DMS79 (cell line): ENCODE data around the gene ETV7.
"Not testable (repeated sequence)": the region's sequence is repeated elsewhere in the genome, so short reads cannot be mapped to it uniquely, and the experiment has no call there.

Experiments
- DNase-seq: peaks from one replicate; lab custom pipeline; 2025; lab: John Stamatoyannopoulos, UW

Gene ETV7

DNA sequence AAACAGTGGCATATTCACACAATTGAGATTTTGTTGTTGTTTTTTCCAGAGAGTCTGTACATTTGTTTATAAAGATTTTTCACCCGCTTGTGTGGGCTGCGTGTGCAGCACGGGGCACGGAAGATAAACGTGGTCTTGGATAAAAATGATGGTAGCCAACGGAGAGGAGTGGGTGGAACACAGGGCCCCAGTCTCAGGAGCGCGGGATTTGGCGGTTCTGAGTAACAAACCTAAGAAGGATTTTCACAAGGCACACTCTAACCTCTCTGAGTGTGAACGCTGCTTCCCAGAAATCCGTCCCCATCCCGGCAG, 47.2 kb downstream of the ETV7 start:
- no peak for DNase-seq

DNA sequence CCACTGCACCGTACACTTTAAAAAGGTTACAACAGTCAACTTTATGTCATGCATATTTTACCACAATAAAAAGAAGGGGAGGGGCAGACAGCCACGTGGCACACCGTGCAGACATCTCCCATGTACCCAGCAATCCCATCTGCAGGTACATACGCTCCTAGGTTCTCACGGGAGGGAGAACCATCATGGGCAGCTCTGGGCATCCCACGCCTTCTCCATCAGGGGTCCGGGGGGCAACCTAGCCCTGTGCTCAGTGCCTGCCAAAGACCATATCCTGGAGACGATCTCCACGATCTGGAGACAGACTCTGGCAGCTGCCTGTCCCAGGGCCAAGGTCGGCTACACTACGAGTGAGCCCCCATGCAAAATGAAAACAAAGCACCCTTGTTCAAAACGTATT, 48.3 kb downstream of the ETV7 start:
- DNase-seq: no peak

DNA sequence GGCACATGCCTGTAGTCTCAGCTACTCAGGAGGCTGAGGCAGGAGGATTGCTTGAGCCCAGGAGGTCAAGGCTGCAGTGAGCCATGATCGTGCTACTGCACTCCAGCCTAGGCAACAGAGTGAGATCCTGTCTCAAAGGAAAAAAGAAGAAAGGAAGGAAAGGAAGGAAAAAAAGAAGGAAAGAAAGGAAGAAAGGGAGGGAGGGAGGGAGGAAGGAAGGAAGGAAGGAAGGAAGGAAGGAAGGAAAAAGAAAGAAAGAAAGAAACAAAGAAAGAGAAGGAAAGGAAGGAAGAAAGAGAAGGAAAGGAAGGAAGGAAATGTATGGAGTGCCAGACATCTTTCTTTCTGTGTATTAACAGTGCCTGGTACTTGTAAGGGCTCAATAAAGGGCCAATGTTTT, 49.2 kb downstream of the ETV7 start:
- not testable (repeated sequence) for DNase-seq

DNA sequence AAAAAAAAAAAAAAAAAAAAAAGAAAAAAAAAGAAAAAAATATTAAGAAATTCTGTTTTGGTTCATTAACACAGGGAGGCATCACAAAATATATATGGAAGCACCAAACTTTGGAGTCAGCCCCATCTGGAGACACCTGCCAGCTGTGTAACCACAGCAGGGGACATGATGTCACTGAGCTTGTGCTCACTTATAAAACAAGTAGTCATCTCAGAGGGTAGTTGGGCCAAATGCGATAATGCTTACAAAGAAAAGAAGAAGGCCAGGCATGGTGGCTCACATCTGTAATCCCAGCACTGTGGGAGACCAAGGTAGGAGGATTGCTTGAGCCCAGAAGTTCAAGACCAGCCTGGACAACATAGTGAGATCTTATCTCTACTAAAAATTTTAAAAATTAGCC, 49.7 kb downstream of the ETV7 start:
- no peak for DNase-seq

DNA sequence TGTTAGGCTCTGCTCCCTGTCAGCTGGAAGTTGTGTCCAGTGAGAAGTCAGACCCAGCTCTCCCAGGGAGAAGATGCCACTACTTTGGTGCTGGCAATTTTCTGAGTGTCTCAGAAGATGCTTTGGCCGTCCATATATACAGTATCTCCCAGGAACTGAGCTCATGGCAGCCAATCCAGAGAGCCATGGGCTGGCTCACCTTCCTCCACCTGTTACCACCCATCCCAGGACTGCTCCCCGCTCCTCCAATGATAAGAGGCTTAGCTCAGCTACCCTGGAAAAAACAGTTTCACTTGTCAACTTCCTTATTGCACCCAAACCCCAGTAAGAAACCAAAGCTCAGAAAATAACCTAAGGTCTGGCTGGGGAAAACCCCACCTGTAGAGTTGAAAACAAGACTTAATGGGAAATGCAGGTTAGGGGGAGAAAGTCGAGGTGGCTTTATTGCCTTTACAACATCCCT, 50.7 kb downstream of the ETV7 start, which contains the start of gene BNIP5:
Gene BNIP5 (minus strand): TSS at position 110 of the 463 bp plus-strand sequence. CDS start 6,198 bp downstream, outside the sequence.
- no peak for DNase-seq

DNA sequence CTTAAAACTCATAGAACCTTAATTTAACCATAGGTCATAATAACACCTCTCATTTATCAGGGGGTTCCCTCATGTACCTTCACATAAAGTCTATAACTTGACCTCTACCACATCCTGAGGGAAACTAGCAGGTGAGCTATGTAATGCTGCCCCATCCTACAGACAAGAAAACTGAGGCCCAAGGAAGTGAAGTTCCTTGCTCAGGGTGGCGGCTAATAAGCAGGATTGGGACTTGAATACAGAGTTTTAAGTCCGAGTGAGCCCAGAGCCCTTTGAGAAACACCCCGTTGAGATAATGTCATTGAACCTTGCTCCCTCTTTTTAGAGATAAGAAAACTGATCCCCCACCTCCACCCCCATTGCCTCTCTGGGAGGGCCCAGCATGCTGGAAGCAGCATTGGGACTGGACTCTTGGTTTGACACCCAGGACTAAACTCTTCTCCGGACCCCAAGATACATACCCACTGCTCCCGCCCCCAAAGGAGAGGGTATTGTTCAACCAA, 51.2 kb downstream of the ETV7 start:
- DNase-seq: no peak

DNA sequence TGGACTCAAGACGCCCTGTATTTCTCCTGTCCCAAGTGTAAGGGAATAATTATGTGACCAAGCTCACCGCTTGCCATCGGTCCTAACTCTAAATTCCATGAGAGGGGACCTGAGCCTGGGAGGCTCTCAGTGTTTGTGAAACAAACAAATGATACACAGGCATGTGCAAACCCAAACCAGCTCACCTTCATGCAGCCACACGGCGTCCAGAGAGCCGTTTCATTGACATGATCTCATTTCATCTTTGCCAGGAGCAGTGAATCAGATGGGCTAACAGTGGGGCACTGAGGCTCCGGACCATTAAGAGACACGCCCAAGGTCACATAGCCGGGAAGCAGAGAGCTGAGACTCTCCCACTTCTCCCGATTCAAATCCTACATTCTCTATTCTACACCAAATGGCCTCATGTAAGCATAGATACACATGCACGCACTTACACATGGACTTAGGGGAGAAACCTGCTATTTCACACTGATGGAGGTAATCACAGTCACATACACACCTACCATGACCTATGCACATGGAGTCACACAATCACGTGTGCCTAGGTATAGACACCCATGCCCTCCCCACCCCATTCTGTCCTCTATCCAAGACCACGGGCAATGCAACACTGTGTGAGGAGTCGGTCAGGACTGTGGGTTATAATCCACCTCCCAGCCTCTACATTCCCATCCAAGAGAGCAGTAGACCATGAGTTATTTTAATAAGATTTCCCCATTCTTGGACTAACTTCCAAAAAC, 51.8 kb downstream of the ETV7 start:
- DNase-seq: no peak

DNA sequence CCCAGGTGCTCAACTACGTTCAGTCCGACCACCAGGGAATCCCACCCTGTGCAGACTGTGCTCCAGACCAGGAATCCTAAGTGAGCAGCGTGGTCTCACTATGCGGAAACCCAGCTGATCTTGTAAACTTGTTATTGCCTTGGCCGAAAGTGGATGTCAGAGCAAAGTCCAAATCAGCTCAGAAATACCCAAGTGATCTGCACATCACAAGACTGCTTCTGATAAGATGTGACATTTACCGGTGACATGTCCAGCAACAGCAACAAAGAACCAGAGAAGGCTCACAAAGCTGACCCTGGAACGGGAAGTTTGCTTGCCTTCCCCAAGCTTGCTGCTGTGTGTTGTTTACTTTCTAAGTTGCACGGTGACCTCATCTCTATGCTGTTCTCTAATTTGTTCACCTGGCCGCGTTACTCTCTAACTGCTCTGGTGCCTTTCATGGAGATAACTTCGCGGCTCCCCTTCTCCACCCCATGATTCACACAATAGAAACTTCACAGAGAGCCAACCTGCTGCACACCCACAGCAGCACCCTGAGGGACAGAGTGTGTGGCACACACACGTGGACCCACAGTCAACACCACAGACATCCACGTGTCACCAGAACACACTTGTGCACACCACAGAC, 52.5 kb downstream of the ETV7 start:
- DNase-seq: no peak

DNA sequence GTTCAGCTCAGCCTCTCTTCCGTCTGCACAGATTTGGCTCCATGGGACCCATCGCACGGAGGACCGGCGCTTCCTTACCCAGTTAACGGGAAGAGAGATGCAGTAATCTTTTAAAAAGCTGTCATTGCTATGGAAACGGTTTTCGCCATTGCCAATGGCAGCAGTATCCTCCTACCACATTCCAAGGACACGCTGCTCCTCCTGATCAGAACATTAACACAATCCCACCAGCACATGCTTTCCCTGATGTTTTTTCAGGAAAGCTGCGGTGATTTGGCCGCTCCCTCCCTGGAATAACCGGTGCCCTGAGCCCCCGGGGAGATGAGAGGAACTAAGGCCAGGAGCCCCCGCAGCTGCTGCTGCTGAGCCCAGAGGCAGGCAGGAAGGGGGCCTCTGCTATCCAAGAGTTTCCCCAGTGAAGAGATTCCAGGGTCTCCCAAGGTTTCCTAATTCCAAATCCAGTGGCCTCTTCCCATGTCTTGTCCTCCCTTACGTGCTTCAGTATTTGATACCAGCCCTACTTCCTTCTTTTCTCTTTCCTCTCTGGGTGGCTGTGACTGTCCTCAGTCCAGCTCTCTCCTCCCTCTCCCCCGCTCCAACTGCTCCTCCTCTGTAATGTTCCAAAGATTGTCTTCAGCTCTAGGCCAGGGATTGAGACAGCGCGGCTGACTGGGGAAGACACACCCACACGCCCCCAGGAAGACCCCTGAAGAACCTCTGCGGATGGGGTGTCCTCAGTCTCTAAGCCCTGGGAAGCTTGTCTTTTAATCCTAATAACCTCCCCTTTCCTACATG, 53.3 kb downstream of the ETV7 start:
- no peak for DNase-seq

DNA sequence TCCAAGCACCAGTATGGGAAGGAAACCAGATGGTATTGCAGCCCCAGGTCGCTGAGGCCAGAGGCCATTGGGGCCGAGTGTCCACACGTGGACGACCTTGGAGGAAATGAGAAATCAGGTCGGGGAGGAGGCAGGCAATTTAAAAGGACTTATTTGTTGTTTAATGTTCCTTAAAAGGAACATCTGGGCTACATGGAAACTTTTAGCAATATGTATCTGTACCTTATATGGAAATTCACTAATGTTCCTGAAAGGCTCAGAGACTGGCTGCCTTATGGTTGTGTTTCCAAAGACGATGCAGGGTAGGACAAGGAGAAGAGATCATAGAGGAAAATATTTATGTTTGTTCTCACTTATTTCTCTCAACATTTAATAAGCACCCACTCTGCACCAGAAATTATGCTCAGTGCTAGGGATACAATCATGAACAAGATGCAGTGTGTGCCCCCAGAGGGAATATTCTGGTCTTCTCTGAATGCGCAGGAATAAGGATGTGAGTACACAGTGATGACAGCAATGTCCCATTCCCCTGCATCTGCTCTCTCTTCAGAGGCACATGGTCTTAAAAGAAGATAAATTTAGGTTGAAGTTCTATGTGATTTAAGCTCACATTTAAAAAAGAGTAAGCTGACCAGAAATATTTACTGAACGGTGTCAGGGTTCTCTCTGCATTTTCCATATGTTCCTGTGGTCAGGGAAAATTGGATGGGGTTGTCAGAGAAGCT, 54.1 kb downstream of the ETV7 start:
- DNase-seq: no peak

DNA sequence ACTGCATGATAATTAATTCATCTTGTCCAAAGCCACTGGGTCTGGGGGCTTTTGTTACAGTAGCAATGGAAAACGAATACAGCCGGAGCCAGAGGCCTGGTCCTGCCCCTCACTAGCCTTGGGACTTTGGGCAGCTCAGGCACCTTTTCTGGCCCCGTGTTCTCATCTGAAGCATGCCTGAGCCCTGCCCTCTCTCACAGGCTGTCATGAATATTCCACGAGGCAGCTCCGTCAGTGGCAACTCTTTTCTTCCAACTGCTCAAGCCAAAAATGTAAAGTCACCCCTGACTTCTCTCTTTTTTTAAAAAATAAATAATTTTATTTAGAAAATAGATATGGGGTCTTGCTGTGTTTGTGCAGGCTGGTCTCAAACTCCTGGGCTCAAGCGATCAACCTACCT, 56.1 kb downstream of the ETV7 start:
- DNase-seq: no peak

DNA sequence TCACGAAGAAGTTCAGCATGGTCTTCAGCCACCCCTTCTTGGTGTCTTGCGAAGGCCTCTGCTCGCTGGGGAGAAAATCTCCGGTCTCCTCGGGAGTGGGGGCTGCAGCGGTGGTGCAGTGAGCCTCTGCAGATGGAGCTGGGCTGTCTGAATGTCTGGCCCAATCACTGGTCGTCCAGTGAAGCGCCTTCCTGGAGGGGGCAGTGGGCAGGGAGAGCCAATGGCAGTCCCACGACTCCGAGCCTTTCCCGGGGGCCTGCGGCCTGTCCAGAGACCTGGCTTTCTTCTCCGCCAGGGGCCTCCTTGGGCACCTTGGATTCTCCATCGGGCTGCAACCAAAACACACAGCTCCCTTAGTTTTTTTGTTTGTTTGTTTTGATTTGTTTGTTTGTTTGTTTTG, 57.1 kb downstream of the ETV7 start:
- DNase-seq: no peak

DNA sequence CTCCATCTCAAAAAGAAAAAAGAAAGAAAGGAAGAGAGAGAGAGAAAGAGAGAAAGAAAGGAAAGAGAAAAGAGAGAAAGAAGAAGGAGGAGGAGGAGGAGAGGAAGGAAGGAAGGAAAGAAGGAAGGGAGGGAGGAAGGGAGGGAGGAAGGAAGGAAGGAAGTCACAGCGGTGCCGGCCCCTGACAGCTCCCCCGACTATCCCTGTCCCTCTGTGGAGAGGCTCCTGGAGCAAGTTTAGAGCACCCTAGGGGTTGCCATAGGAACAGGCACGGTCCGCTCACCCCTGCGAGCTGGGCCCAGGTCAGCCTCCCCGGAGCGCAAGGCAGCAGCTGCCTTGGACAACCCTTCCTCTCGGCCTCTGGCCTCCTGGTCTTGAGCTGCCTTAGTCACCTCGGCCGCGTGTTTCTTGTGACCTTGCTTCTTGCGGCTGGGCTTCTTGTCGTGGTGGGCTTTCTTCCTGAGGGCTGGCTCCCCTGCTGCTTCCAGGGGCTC, 57.6 kb downstream of the ETV7 start:
- DNase-seq: no peak

DNA sequence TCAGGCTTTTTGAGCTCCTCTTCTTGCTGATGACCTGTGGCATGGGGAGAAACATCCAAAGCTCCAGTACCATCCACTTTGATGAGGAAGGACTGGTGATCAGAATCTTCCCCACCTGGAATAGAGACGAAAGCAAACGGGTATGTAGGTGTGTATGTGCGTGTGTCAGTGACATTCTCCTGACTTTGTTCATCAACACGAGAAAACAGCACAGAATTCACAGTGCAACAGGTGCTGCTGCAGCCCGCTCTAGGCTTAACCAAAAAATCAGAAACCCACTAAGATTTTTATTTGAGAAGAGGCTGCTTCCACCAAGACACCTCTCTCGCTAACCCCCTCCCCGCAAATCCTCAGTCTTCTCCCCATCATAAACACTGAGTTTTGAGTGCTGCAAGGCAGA, 58.9 kb downstream of the ETV7 start:
- no peak for DNase-seq

DNA sequence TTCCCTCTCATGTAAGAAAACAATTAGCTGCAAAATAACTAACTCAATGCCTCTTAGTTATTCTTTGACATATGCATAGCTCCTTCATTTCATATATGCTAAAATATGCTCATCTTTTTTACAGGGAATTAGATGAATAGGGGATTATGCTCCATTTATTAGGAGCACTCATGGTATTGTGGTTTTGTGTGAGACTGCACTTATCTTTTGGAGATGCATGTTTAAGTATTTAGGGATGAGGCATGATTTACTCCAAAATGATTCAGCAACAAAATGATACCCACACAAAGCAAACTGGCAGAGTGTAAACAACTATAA, 59.6 kb downstream of the ETV7 start:
- DNase-seq: no peak

DNA sequence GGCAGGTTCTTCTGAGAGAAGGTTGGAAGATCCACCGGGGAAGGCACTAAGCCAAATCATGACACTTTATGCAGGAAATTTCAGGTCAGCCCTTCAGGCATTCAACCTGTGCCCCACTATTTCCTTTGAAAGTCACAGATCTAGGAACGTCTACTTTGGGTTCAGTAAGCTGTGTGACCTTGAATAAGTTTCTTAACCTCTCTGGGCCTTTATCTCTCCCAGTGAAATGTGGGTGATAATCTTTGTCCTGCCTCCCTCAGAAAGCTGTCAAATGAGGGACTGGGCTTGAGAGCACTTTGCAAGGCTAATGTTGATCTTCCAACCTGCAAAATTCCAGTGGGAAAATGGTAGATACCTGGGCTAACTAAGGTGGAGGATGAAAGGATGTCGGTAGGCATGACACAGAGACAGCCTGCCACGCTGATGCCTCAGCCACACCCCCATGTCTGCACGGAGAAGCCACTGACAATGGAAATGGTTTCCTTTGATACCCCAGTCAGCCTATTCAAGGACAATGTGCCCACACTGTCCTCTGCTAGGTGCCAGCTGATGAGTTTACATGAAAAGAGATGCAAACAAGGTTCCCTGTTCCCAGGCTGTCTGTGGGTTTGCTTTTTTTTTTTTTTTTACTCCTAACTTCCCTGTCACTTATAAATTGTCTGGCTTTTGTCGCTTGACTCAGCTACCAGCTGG, 60.1 kb downstream of the ETV7 start:
- no peak for DNase-seq

DNA sequence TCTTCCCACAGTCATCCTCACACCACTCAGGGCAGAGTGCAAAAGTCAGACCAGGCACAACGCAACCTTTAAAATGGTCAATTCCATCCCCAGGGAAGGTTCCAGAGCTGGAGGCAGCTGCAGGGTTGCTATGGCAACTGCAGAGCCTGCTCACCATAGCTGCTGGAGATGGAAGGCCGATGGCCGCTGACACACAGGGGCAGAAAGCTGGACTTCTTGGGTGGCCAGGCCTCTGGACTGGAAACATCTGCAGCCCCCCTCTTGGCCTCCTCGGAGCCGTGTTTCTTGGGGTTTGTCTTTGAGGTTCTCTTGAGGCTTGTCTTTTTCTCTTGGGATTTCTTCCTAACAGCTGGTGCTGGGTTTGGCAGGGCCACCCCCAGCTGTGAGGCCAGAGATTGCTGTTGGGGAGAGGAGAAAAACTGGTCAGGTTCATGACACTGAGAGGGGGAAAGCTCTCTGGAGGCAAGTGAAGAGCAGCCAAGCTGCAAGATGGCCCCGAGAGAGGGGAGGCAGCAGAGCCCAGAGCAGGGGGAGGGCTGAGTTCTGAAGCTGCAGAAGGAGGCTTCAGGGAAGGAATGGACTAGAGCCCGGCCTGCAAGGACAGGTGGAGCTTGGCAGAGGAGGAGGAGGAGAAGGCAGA, 61.0 kb downstream of the ETV7 start:
- no peak for DNase-seq

DNA sequence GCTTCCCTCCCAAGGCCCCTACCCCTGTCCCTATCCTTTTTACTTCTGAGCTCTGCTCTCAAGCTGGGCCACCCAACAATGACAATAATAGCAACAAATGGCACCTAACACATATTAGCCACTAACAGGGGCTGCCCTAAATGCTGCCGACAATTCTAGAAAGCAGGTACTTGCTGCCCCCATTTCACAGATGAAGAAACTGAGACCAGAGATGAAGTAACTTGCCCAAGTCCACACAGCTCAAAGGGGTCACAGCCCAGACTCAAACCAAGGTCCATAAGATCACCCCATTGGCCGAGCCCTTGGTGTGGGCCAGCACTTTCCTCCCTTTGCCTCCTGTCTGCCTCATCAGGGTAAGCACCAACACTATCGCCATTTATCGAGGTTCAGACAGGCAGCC, 62.8 kb downstream of the ETV7 start:
- DNase-seq: no peak

DNA sequence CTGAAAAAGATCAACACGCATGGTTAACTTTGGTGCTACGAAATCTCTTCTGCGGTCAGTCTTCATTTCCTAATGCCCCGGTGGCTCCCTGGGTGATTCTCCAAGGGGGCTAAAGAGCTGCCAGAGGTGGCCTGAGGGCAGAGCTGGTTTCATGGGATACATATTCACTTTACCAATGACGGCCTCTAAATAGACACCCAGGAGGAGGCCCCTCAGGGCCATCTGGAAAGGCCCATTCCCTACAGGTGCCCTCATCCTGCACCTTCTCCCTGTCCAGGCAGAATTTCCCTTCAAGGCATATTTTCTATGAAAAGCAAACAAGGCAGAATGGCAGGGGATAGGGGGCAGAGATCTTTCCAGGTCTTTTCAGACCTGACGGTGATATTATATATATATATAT, 63.3 kb downstream of the ETV7 start:
- DNase-seq: no peak

DNA sequence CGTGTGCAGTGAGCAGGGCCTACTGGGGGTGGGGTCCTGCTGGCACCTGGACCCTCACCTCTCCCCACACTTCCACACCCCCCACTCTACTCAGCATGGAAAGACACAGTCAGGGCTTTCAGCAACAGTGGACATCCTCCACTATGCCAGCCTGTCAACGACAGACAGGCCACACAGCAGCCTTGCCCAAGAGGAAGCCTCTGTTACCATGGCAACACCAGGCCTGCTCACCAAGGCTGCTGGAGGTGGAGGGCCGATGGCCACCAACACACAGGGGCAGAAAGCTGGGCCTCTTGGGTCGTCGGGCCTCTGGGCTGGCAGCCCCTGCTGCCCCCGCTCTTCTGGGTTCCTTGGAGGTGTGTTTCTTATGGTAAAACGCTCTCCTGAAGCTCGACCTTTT, 64.4 kb downstream of the ETV7 start:
- no peak for DNase-seq

DNA sequence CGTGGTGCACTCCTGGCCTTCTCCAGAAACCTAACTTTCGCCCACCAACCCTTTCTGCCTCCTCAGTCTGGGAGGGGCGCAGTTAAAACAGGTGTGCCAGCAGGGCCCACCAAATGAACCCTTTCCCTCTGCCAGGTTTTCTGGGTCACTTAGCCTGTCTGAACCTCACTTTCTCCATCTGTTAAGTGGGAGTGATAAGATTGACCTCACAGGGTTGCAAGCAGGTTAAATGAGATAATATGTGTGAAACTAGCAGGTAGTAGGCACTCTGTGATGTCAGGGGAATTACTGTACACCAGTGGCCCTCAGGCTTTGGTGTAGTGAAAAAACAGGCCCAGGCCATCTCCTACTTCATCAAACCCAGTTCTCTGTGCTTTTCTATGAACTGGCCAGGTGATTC, 64.9 kb downstream of the ETV7 start:
- DNase-seq: no peak
